Measurements from ENCODE around the gene DNAH10.

DNA sequence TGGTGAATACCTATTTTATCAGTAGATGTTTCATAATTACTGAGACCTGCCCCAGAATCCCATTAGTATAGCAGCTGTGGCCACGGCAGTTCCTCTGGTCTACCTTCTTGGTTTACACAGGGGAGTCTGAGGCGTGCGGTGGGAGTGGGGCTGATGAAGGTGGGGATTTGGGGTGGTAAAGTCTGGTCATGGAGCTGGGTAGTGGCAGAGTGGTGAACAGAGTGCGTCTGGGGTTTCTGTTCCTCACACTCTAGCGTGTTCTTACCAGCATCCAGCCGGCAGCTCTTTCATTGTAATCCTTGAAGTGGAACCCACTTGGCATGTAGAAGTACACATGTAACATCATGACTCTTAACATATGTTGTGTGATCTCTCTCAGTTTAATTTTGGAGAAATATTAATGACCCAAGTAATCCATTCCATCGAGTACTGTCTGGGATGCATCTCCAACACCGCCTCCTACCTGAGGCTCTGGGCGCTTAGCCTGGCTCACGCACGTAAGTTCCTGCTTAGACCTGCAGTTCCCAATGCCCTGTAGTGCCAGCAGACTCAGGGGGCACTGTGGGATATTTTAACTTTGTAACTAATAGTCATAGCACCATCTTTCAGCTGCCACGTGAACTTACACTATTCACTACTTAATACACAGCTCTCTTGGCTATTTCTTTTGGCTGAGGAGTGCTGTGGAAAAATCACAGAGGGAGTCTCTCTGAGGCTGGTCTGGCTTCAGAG lies 7.9 kb upstream of the DNAH10 start:
- TF ChIP-seq, protein P1, sequence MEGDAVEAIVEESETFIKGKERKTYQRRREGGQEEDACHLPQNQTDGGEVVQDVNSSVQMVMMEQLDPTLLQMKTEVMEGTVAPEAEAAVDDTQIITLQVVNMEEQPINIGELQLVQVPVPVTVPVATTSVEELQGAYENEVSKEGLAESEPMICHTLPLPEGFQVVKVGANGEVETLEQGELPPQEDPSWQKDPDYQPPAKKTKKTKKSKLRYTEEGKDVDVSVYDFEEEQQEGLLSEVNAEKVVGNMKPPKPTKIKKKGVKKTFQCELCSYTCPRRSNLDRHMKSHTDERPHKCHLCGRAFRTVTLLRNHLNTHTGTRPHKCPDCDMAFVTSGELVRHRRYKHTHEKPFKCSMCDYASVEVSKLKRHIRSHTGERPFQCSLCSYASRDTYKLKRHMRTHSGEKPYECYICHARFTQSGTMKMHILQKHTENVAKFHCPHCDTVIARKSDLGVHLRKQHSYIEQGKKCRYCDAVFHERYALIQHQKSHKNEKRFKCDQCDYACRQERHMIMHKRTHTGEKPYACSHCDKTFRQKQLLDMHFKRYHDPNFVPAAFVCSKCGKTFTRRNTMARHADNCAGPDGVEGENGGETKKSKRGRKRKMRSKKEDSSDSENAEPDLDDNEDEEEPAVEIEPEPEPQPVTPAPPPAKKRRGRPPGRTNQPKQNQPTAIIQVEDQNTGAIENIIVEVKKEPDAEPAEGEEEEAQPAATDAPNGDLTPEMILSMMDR (IDR thresholded peaks at IDR 0.05) = no peak
- TF ChIP-seq, protein P2, sequence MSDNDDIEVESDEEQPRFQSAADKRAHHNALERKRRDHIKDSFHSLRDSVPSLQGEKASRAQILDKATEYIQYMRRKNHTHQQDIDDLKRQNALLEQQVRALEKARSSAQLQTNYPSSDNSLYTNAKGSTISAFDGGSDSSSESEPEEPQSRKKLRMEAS (IDR thresholded peaks at IDR 0.05) = no peak
- no peak for TF ChIP-seq HOXB5 (CRISPR knock-in tag; IDR thresholded peaks at IDR 0.05)
- TF ChIP-seq, protein P3, sequence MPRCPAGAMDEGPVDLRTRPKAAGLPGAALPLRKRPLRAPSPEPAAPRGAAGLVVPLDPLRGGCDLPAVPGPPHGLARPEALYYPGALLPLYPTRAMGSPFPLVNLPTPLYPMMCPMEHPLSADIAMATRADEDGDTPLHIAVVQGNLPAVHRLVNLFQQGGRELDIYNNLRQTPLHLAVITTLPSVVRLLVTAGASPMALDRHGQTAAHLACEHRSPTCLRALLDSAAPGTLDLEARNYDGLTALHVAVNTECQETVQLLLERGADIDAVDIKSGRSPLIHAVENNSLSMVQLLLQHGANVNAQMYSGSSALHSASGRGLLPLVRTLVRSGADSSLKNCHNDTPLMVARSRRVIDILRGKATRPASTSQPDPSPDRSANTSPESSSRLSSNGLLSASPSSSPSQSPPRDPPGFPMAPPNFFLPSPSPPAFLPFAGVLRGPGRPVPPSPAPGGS (IDR thresholded peaks at IDR 0.05) = no peak
- TF ChIP-seq JUNB (IDR thresholded peaks at IDR 0.05) = no peak
- TF ChIP-seq RAD21 (conservative IDR thresholded peaks at IDR 0.05 in 1 of 2, IDR thresholded peaks at IDR 0.05 in 1 of 2) = no peak
- TF ChIP-seq, protein P4, sequence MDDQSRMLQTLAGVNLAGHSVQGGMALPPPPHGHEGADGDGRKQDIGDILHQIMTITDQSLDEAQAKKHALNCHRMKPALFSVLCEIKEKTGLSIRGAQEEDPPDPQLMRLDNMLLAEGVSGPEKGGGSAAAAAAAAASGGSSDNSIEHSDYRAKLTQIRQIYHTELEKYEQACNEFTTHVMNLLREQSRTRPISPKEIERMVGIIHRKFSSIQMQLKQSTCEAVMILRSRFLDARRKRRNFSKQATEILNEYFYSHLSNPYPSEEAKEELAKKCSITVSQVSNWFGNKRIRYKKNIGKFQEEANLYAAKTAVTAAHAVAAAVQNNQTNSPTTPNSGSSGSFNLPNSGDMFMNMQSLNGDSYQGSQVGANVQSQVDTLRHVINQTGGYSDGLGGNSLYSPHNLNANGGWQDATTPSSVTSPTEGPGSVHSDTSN (IDR thresholded peaks at IDR 0.05) = no peak
- no peak for TF ChIP-seq MYC (IDR thresholded peaks at IDR 0.05; ENCODE audit: borderline replicate concordance, low read length)
- TF ChIP-seq KDM1A (IDR thresholded peaks at IDR 0.05; ENCODE audit: low read depth) = no peak
